Dendritic cell treated with granulocyte-macrophage colony-stimulating factor and Interleukin-4, amounts not matched to agents 40 ng/mL and 50 ng/mL, for 4 days (primary cell): ENCODE results near the gene CMIP.

Experiments used
- H3K27ac Mint-ChIP-seq: one replicate; pipeline ENCODE4 v1.8.0; 2022; ENCODE audit warnings: mild to moderate bottlenecking, mixed read lengths
- H3K27me3 Mint-ChIP-seq: one replicate; pipeline ENCODE4 v1.8.0; 2022; ENCODE audit warnings: mild to moderate bottlenecking, mixed read lengths
- H3K36me3 Mint-ChIP-seq: one replicate; pipeline ENCODE4 v1.8.0; 2022; ENCODE audit warnings: low read depth, mixed read lengths
- H3K4me1 Mint-ChIP-seq: one replicate; pipeline ENCODE4 v1.8.0; 2022; ENCODE audit warnings: low read depth, mixed read lengths
- H3K4me3 Mint-ChIP-seq: one replicate; pipeline ENCODE4 v1.8.0; 2022; ENCODE audit warnings: mild to moderate bottlenecking, moderate library complexity, mixed read lengths
- H3K9me3 Mint-ChIP-seq: one replicate; pipeline ENCODE4 v1.8.0; 2022; ENCODE audit warnings: mixed read lengths
- intact Hi-C: fragments of 100-400 bp; cut with micrococcal nuclease; formaldehyde crosslinking; loops from one replicate; pipeline ENCODE4 v1.15.0; 2022

CMIP gene

GRCh38 chr16:81620029-81620428 is 175.4 kb downstream of the CMIP start:
- no peaks in the 10 kb centered on the region for H3K27me3 Mint-ChIP-seq
- peaks cover 14% of the 10 kb centered on the region for H3K4me1 Mint-ChIP-seq
- H3K9me3 Mint-ChIP-seq, result no peaks in the 10 kb centered on the region
- no peak overlapping the region for H3K27ac Mint-ChIP-seq
- no peak overlapping the region for H3K4me3 Mint-ChIP-seq
- intact Hi-C loops, result loop anchor here (10.0 kb wide), 2 partner anchors 105 to 215 kb away; no protein-coding TSS in a partner anchor
- H3K36me3 Mint-ChIP-seq, result peaks cover 81% of the 10 kb centered on the region

DNA sequence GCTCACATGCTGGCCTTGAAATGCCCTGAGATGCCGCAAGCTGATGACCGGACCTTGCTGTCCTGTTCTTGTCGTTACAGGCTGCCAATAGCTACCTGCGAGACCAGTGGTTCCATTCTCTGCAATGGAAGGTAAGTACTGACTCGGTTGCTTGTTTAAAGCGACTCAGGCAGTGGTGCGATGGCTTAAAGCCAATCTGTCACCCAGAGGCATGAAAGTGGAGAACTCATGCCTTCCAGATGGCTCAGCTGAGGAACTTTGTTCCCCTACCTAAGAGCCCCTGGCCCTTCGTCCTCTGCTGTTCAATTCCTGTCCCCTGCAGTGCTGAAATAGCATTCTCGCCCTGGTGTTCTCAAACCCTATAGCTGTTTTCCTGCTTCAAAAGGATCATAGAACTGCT is 176.2 kb downstream of the CMIP start:
- intact Hi-C loops, result loop anchor here (10.0 kb wide), 2 partner anchors 104 to 216 kb away; no protein-coding TSS in a partner anchor
- H3K27ac Mint-ChIP-seq, result no peak overlapping the region
- no peaks in the 10 kb centered on the region for H3K27me3 Mint-ChIP-seq
- H3K36me3 Mint-ChIP-seq, result peaks cover 87% of the 10 kb centered on the region
- H3K4me1 Mint-ChIP-seq, result peaks cover 20% of the 10 kb centered on the region
- no peak overlapping the region for H3K4me3 Mint-ChIP-seq
- no peaks in the 10 kb centered on the region for H3K9me3 Mint-ChIP-seq

- Mint-ChIP-seq H3K9me3 (no peaks in the 10 kb centered on the region), H3K27me3 (no peaks in the 10 kb centered on the region), H3K4me1 (peaks cover 20% of the 10 kb centered on the region), H3K4me3 (no peak overlapping the region), H3K36me3 (peaks cover 81% of the 10 kb centered on the region), H3K27ac (no peak overlapping the region)
- intact Hi-C loops, result loop anchor here (10.0 kb wide), 2 partner anchors 103 to 217 kb away; no protein-coding TSS in a partner anchor
These were observed 176.9 kb downstream of the CMIP start for GRCh38 chr16:81621496-81621895.

GRCh38 chr16:81623365-81624102 is 178.9 kb downstream of the CMIP start:
- Mint-ChIP-seq H3K9me3 (no peaks in the 10 kb centered on the region), H3K4me3 (no peak overlapping the region)

DNA sequence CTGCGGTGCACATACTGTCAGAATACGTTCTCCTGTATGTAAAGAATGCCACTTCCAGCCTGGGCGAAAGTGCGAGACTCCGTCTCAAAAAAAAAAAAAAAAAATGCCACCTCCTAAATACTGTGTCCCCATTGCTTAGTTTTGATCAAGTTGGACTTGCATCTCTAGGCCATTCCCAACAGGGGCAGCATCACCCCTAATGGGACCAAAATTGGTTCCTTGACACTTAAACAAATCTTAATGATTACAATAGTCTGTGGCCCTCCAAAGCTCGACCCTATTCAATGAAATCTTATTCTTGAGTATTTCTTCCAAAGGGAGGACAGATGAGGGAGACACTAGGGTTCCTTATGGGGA is 179.8 kb downstream of the CMIP start:
- H3K4me3 Mint-ChIP-seq, result no peak overlapping the region
- no peak overlapping the region for H3K27ac Mint-ChIP-seq
- H3K9me3 Mint-ChIP-seq, result no peaks in the 10 kb centered on the region
- H3K27me3 Mint-ChIP-seq, result no peaks in the 10 kb centered on the region
- intact Hi-C loops, result loop anchor here (10.0 kb wide), 2 partner anchors 100 to 220 kb away; no protein-coding TSS in a partner anchor
- peaks cover 70% of the 10 kb centered on the region for H3K36me3 Mint-ChIP-seq
- H3K4me1 Mint-ChIP-seq, result peaks cover 23% of the 10 kb centered on the region

More at GRCh38 chr16:81623365-81624102, 178.9 kb downstream of the CMIP start:
- H3K27ac Mint-ChIP-seq, result no peak overlapping the region
- intact Hi-C loops, result loop anchor here (10.0 kb wide), 2 partner anchors 101 to 219 kb away; no protein-coding TSS in a partner anchor
- H3K27me3 Mint-ChIP-seq, result no peaks in the 10 kb centered on the region
- H3K4me1 Mint-ChIP-seq, result peaks cover 20% of the 10 kb centered on the region
- H3K36me3 Mint-ChIP-seq, result peaks cover 71% of the 10 kb centered on the region

DNA sequence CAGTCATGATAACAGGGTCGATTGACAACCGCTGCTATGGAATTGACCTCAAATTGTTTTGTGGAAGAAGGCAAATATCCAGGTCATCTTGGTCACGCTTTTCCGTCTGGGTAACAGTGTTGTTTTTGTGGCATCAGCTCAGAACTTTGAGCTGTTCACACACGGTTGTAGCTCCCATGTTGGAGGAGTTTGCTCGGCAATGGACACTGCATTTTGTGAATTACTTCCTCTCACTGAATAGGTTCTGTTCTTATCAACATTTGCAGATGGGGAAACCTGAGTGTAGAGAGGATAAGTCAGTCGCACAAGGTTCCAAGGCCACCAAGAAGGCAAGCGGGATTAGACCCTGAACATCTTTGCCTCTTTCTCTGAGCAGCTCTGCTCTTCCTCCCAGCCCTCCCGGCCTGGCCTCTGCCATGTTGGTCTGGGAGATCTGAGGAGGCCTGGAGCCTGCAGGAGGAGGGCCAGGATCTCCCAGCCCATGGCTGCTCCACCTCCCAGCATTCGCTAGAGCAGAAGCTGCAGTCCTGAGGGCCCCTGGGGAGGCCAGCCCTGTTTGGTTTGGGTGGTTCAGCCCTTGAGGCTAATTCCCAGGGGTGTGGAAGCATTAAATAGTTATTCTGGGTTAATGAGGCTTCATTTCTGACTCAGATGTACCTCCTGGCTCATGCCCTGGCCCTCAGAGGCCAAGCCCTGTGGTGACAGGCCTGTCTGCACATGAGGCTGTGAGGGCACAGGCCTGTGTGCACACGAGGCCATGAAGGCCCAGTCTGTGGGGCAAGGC is 180.3 kb downstream of the CMIP start:
- no peaks in the 10 kb centered on the region for H3K27me3 Mint-ChIP-seq
- peak overlapping the region; percentile 2 for H3K27ac Mint-ChIP-seq
- no peaks in the 10 kb centered on the region for H3K9me3 Mint-ChIP-seq
- H3K36me3 Mint-ChIP-seq, result peaks cover 70% of the 10 kb centered on the region
- peaks cover 28% of the 10 kb centered on the region for H3K4me1 Mint-ChIP-seq
- intact Hi-C loops, result loop anchor here (10.0 kb wide), 2 partner anchors 100 to 220 kb away; no protein-coding TSS in a partner anchor
- no peak overlapping the region for H3K4me3 Mint-ChIP-seq

GRCh38 chr16:81625544-81626153 is 181.0 kb downstream of the CMIP start:
- intact Hi-C loops, result loop anchor here (10.0 kb wide), 2 partner anchors 99 to 221 kb away; no protein-coding TSS in a partner anchor
- Mint-ChIP-seq H3K9me3 (no peaks in the 10 kb centered on the region), H3K27ac (peak overlapping the region; percentile 2), H3K4me3 (no peak overlapping the region), H3K27me3 (no peaks in the 10 kb centered on the region), H3K36me3 (peaks cover 71% of the 10 kb centered on the region), H3K4me1 (peaks cover 35% of the 10 kb centered on the region)

DNA sequence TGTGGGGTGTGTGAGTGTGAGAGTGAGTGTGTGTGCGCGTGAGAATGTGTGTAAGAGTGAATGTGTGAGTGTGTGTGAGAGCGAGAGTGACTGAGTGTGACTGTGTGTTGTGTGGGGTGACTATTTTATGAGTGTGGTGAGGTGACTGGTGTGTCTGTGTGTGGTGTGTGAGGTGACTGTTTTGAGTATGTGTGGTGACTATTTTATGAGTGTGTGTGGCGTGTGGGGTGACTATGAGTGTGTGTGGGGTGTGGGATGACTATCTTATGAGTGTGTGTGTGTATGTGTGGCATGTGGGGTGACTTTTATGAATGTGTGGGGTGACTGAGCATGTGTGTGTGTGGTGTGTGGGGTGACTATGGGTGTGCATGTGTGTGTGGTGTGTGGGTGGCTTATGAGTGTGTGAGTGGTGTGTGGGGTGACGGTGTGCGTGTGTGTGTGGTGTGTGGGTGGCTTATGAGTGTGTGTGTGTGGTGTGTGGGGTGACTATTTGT is 181.6 kb downstream of the CMIP start:
- H3K9me3 Mint-ChIP-seq, result no peaks in the 10 kb centered on the region
- intact Hi-C loops, result loop anchor here (10.0 kb wide), 2 partner anchors 99 to 221 kb away; no protein-coding TSS in a partner anchor
- peaks cover 68% of the 10 kb centered on the region for H3K36me3 Mint-ChIP-seq
- H3K4me3 Mint-ChIP-seq, result no peak overlapping the region
- H3K27me3 Mint-ChIP-seq, result no peaks in the 10 kb centered on the region
- peaks cover 41% of the 10 kb centered on the region for H3K4me1 Mint-ChIP-seq
- H3K27ac Mint-ChIP-seq, result no peak overlapping the region

DNA sequence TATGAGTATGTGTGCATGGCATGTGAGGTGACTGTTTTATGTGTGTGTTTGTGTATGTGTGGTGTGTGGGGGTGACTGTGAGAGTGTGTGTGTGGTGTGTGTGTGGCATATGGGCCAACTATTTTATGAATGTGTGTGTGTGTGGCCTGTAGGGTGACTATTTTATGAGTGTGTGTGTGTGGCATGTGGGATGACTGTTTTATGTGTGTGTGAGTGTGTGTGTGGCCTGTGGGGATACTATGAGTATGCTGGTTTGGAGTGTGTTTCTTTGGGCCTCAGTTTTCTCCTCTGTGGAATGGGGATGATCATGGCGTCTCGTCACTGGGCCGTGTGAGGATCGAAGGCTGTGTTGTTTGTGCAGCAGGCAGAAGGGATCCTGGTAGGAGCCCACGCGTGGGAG is 182.4 kb downstream of the CMIP start:
- Mint-ChIP-seq H3K4me1 (peaks cover 49% of the 10 kb centered on the region), H3K4me3 (no peak overlapping the region)
- intact Hi-C loops, result loop anchor here (10.0 kb wide), 2 partner anchors 98 to 222 kb away; no protein-coding TSS in a partner anchor

GRCh38 chr16:81627729-81628244 is 183.2 kb downstream of the CMIP start:
- Mint-ChIP-seq H3K4me3 (no peak overlapping the region), H3K9me3 (no peaks in the 10 kb centered on the region), H3K27ac (no peak overlapping the region), H3K4me1 (peaks cover 56% of the 10 kb centered on the region), H3K27me3 (no peaks in the 10 kb centered on the region), H3K36me3 (peaks cover 54% of the 10 kb centered on the region)
- intact Hi-C loops, result loop anchor here (10.0 kb wide), 2 partner anchors 97 to 223 kb away; no protein-coding TSS in a partner anchor

More for the DNA sequence above, 182.4 kb downstream of the CMIP start:
- Mint-ChIP-seq H3K27me3 (no peaks in the 10 kb centered on the region), H3K36me3 (peaks cover 60% of the 10 kb centered on the region), H3K27ac (no peak overlapping the region), H3K9me3 (no peaks in the 10 kb centered on the region)

DNA sequence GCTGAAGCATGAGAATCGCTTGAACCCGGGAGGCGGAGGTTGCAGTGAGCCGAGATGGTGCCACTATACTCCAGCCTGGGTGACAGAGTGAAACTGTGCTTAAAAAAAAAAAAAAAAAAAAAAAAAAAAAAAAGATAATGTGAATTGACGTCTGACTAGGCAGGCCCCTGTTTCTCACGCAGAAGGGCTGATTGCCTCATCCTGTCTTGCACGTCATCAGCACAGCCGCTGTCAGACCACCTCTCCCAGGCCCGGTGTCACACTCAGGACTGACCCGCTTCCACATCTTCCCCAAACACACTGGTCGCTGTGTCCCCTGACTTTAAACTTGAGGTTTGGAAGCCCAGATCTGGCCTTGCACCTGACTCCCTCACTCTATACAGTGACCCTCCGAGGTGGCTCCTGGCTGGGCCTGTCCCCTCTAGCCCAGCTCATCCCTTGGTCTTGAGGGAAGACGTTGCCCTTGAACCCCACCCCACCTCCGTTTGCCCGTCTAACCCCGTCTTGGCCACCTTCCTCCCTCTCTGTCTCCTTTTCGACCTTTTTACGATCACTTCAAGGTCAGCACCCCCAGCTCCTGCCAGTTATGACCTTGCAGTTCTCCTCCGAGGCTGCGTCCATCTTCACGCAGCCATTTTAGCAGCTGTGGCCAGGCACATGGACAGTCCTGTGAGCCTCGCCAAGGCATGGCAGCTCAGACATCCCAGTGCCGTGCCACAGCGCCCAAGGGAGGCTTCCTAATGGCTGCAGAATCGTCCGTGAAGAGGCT is 184.6 kb downstream of the CMIP start:
- Mint-ChIP-seq H3K36me3 (peaks cover 55% of the 10 kb centered on the region), H3K27ac (peak overlapping the region; percentile 21), H3K4me1 (peaks cover 64% of the 10 kb centered on the region), H3K4me3 (no peak overlapping the region), H3K27me3 (no peaks in the 10 kb centered on the region), H3K9me3 (no peaks in the 10 kb centered on the region)
- intact Hi-C loops, result loop anchor here (10.0 kb wide), 2 partner anchors 96 to 224 kb away; no protein-coding TSS in a partner anchor

DNA sequence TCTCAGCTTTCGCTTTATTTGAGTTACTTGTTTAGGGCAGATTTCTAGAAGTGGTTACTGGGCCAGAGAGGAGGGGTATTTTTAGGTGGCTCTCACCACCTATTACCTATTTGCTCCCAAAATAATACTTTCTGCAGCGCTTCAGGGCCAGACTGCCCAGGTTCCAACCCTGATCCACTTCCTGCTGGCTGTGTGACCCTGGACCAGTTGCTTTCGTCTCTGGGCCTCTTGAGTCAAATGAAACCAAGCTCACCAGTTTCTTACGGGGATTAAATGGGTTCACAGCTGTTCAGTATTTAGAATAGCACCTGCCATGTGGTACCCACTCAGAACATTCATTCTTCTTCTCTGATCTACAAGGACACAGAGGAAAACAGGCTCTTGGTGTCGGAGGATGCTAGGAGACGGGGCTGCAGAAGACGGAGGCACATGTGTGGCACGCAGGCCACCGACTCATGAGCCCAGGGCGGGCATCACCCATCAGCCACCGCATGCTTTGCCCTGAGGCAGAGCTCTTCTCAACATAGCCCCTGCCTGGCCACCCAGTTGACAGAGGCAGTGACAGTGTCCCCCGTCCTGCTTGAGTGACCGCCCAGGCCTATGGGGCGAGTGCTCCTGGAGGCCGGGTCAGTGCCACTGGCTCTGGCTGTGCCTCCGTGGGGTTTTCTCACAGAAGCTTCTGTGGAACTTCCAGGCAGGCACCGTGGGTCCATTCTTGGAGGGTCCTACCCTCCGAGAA is 185.5 kb downstream of the CMIP start:
- no peak overlapping the region for H3K4me3 Mint-ChIP-seq
- H3K9me3 Mint-ChIP-seq, result no peaks in the 10 kb centered on the region
- intact Hi-C loops, result loop anchor here (10.0 kb wide), 2 partner anchors 95 to 225 kb away; no protein-coding TSS in a partner anchor
- no peaks in the 10 kb centered on the region for H3K27me3 Mint-ChIP-seq
- peaks cover 55% of the 10 kb centered on the region for H3K36me3 Mint-ChIP-seq
- H3K4me1 Mint-ChIP-seq, result peaks cover 64% of the 10 kb centered on the region
- H3K27ac Mint-ChIP-seq, result no peak overlapping the region
